ENCODE measurements around the gene MLC1.

- TF ChIP-seq CTCF (IDR thresholded peaks at IDR 0.05) (no peak), EZH2 (IDR thresholded peaks at IDR 0.05; ENCODE audit: borderline replicate concordance, insufficient read depth, low read depth, low read length, poor library complexity, severe bottlenecking) (no peak)
These were observed 32.0 kb upstream of the MLC1 start for GRCh38 chr22:50117168-50117762.
